ENCODE data around the gene PGS1. TPM values are rescaled to one million over a fixed set of nuclear protein-coding genes. Genes with fewer than 3 reads are reported as not detected.

Gene PGS1
- total and polyA plus RNA-seq, 10 of the 15 experiments (the other 5 are each of a cell fraction or from before 2014, with no cell fraction given), result 1.3 to 37.6 (median 27.4) TPM

DNA sequence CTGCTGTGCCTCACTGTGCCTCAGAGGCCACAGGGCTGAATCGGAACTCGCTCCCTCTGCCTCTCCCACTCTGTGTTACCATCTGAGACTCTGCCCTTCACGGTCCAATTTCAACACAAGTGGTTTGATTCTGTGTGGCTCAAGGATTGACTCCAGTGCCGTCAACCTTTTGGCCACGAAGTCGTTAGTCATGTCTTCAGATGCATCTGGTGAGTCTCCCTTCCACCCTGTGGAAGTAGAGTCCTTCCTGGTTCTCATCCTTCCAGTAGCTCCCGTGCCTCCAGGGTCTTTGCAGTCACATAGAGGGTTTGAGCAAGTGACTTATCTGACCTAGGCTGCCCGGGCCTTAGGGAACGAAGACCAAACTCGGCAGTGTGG is 51.2 kb downstream of the PGS1 start:
- Histone ChIP-seq H3K27ac (ENCODE audit: control insufficient read depth, insufficient read depth) (no peak overlapping the region), H3K4me1 (ENCODE audit: control insufficient read depth, insufficient read depth, low read length) (no peaks in the 10 kb centered on the region), H4K20me1 (ENCODE audit: control insufficient read depth, insufficient read depth) (no peaks in the 10 kb centered on the region), H3K4me3 (no peak overlapping the region), H2AFZ (ENCODE audit: control insufficient read depth, low read depth, low read length) (no peak overlapping the region), H3K79me2 (ENCODE audit: control insufficient read depth, insufficient read depth, low read length) (no peaks in the 10 kb centered on the region), H3K4me2 (ENCODE audit: control insufficient read depth, insufficient read depth) (no peak overlapping the region), H3K9ac (ENCODE audit: control insufficient read depth, insufficient read depth, low read length) (no peak overlapping the region), H3K36me3 (ENCODE audit: control insufficient read depth in 2 of 2, insufficient read depth in 2 of 2, low read length in 1 of 2) (peaks cover 14 to 15% of the 10 kb centered on the region in 2 experiments), H3K9me3 (replicated peaks; ENCODE audit: control insufficient read depth, insufficient read depth, low read length) (no peaks in the 10 kb centered on the region), H3K27me3 (replicated peaks in 1 of 2; ENCODE audit: control insufficient read depth in 2 of 2, insufficient read depth in 2 of 2, low read length in 1 of 2) (no peaks in the 10 kb centered on the region)
- 79% methylated on average over 10 of the region's 10 CpGs for WGBS (ENCODE audit: insufficient coverage, insufficient replicate concordance, low lambda C conversion rate, missing lambda C conversion rate)
- TF ChIP-seq NRF1 (conservative IDR thresholded peaks at IDR 0.05; ENCODE audit: low read depth, low read length) (no peak), LARP7 (IDR thresholded peaks at IDR 0.05) (no peak), STAT1 (conservative IDR thresholded peaks at IDR 0.05) (no peak), USF1 (IDR thresholded peaks at IDR 0.05; ENCODE audit: borderline replicate concordance, extremely low read length, insufficient read depth, low read depth, low read length) (no peak), ETV6 (conservative IDR thresholded peaks at IDR 0.05 in 1 of 2, IDR thresholded peaks at IDR 0.05 in 1 of 2; ENCODE audit: borderline replicate concordance in 1 of 2, low read depth in 1 of 2) (no peak)
- TF ChIP-seq, protein P1, sequence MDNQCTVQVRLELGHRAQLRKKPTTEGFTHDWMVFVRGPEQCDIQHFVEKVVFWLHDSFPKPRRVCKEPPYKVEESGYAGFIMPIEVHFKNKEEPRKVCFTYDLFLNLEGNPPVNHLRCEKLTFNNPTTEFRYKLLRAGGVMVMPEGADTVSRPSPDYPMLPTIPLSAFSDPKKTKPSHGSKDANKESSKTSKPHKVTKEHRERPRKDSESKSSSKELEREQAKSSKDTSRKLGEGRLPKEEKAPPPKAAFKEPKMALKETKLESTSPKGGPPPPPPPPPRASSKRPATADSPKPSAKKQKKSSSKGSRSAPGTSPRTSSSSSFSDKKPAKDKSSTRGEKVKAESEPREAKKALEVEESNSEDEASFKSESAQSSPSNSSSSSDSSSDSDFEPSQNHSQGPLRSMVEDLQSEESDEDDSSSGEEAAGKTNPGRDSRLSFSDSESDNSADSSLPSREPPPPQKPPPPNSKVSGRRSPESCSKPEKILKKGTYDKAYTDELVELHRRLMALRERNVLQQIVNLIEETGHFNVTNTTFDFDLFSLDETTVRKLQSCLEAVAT (IDR thresholded peaks at IDR 0.05), result no peak
- BruUV-seq (replicated peaks), result no TSS peak
- FAIRE-seq (no peak), ATAC-seq (no peak), DNase-seq (ENCODE audit: low read depth, low spot score) (no peak)
- in situ Hi-C loops (cut with MboI), result no loop called here
- RAD21 ChIA-PET (ENCODE audit: unreplicated experiment), result no interaction called here
- SMC1A ChIA-PET (ENCODE audit: uncharacterized antibody, unreplicated experiment), result no interaction called here
- CTCF ChIA-PET, result interaction anchor here (1.1 kb wide), 1 partner anchor 8 kb away, joined by 3 read pairs; no protein-coding TSS in a partner anchor
- intact Hi-C loops (cut with micrococcal nuclease; ENCODE audit: unreplicated experiment), result loop anchor here (10.0 kb wide), 1 partner anchor 345 kb away; no protein-coding TSS in a partner anchor
- POLR2A ChIA-PET, result no interaction called here
